ENCODE results near the gene TBC1D22A.
"Not testable (repeated sequence)": the region's sequence is repeated elsewhere in the genome, so short reads cannot be mapped to it uniquely, and the experiment has no call there.

TBC1D22A gene, protein sequence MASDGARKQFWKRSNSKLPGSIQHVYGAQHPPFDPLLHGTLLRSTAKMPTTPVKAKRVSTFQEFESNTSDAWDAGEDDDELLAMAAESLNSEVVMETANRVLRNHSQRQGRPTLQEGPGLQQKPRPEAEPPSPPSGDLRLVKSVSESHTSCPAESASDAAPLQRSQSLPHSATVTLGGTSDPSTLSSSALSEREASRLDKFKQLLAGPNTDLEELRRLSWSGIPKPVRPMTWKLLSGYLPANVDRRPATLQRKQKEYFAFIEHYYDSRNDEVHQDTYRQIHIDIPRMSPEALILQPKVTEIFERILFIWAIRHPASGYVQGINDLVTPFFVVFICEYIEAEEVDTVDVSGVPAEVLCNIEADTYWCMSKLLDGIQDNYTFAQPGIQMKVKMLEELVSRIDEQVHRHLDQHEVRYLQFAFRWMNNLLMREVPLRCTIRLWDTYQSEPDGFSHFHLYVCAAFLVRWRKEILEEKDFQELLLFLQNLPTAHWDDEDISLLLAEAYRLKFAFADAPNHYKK

DNA sequence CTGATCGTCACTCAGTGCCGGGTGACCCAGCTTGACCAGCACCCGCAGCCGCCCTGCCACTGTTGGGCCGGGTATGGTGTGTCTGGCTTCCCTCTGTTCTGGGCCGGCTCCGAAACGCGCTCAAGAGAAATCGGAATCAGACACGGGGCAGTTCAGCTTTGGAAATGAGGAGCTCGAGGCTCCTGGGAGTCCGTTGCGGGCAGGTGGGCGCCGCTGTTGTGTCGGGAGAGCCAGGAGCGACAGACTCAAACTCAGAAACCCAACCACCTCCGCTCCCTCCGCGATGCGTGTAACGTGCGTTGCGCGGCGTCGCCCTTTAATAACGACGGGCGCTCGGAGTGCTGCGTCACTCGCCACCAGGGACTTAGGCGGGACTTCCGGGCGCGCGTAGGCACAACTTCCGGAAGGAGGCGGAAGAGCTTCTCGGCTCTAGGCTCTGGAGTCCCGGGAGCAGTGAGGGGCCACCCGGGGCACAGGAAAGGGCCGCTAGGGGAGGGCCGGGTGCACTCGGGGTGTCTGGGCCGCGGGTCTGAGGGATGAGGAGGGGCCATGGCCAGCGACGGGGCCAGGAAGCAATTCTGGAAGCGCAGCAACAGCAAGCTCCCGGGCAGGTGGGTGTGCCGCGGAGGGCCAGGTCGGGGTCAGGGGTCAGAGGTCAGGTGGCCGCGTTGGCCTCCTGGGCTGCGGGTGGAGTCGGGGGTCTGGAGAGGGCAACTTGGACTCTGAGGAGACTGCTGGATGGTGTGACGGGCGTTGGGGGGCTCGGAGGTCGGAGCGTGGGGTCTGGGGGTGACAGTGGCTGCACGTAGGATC is at the start of gene TBC1D22A:
Gene TBC1D22A (plus strand): TSS at position 413 of the 813 bp plus-strand sequence. CDS start 137 bp downstream, at position 550.
- DNase-seq (ENCODE audit: low read depth in 2 of 2), result peak; percentile 90 to 92

DNA sequence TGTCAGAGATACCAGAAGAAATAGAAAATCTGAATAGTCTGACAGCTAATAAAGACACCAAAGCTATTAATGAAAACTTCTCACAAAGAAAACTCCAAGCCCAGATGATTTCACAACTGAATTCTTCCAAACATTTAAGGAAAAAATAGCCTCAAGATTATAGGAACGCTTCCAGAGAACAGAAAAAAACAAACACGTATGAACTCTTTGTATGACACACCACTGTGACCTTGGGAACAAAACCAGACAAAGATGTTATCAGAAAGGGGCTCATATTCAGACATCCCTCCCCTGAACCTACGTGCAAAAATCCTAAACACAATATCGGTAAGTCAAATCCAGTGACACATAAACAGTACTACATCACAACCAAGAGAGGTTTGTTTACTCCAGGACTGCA is 47.9 kb upstream of the TBC1D22A start:
- DNase-seq (ENCODE audit: low read depth in 2 of 2), result no peak

DNA sequence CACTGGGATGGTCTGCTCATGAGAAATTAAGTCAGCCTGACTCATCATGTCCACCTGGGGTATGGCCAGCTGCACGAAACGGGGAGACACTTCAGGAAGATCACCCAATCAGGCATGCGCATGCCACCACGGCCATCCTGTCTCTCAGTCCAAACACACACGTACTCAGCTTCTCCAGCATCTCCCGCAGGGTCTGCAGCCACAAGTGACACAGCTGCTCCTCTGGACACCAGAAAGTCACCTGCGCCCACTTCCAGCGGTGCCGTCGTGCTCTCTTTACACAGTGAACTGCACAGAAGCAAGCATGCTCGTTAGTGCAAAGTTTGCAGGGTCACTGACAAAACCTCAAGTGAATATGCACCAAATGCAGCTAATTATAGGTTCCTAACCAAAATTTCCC is 42.5 kb upstream of the TBC1D22A start:
- DNase-seq (ENCODE audit: low read depth in 2 of 2), result no peak

DNA sequence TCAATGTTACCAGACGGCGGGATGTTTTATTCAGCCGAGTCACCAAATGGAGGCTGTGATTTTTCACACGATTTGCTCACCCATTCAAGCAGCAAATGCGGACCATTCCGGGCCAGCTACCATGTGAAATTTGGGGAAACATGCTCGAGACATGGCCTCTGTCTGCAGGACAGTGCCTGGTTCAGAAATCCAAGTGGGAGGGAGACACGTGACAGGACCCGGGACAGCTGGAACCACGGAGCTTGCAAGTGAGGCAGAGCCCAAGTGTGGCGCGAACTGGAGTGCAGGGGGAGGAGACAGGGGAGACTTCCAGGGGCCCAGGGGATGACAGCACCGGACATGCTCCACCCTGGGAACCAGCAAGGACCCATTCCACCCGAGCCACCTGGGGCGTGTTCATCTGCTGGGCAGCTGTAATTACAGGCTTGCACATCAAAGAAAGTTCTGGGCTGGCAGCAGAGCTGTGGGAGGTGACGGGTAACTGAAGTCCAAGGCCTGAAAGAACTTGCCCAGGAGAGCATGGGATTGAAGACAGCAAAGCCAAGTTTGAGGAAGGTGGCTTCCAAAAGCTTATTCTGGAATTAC is 40.9 kb upstream of the TBC1D22A start:
- DNase-seq (ENCODE audit: low read depth in 2 of 2), result no peak

DNA sequence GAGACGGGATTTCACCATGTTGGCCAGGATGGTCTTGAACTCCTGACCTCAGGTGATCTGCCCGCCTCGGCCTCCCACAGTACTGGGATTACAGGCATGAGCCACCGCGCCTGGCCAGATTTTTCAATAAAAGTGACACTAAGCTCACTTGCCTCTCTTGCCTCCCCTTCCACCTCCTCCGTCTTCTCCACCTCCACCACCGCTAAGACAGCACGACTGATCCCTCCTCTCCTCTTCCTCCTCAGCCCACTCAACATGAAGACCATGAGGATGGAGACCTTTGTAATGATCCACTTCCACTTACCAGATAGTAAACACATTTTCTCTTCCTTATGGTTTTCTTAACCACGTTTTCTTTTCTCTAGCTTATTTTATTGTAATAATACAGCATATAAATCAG is 38.6 kb upstream of the TBC1D22A start:
- no peak for DNase-seq (ENCODE audit: low read depth in 2 of 2)

DNA sequence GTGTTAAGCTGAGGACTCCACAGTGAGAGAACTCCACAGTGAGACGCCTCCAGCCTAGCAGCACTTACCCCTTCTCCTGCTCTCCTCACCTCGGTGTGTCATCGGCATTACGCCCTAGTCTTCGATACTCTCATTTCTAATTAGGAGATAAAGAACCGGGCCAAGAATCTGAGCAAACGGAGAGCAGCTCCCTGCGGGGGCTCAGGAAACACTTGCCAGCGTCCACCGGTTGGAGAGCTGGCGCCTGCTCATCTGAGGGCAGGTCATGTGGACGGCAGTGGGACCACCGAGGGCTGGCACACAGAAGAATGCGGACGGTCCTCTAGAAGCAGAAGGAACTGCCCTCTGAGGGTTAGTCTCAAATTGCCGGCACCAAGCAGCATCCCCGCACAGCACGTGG is 37.4 kb upstream of the TBC1D22A start:
- DNase-seq (ENCODE audit: low read depth in 2 of 2), result no peak

DNA sequence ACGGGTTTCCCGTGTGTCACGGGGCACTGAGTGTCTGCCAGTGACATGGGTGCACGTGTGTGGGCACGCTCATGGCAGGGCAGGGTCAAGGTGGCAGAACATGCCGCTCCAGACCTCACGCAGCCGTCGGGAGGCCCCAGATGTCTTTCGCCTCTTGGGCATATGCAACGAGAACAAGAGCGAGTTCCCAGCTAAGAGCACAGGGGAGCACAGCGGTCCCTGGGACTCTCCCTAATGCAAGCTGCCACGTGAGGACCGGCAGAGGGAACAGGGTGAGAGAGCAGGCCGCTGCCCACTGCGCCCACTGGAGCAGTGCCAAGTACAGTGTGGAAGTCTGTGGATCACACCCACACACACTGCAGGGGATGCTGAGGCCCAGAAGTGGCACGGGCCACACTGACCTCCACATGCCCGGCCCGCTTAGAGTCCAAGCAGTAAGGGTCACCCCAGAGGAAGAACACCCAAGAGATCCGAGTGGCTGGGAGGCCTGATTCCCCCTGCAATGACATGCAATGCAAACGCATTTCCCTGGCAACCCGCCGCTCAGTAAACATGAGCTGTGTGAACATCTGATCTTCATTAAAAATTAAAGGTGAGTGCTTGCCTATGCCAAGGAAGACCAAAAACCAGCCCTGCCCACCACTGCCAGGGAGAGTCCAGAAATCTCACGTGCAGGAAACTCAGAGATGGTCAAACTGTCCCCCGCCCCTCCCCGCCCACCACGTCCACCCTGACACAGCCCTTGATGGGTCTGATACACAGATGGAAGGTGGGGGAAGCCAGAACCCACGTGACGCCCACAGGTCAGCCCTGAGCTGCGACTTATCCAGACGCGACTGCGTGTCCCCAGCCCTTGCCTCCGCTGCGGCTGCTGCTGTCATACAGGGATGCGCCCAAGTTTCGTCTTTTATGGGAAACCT is 36.1 kb upstream of the TBC1D22A start:
- no peak for DNase-seq (ENCODE audit: low read depth in 2 of 2)

DNA sequence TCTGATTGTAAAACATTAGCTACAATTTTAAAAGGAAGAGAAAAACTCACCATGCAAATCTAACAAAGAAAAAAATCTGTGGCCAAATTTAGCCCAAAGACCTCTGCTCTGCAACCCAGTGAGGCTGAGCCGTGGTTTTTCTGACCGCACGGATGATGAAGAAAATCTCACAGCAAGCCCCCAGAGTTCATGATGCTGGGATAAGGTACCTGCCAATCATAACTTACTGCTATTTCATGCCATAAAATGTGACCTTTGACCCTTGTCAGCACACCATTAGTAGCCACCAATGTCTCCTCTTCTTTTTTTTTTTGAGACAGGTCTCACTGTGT is 35.5 kb upstream of the TBC1D22A start:
- DNase-seq (ENCODE audit: low read depth in 2 of 2), result no peak

DNA sequence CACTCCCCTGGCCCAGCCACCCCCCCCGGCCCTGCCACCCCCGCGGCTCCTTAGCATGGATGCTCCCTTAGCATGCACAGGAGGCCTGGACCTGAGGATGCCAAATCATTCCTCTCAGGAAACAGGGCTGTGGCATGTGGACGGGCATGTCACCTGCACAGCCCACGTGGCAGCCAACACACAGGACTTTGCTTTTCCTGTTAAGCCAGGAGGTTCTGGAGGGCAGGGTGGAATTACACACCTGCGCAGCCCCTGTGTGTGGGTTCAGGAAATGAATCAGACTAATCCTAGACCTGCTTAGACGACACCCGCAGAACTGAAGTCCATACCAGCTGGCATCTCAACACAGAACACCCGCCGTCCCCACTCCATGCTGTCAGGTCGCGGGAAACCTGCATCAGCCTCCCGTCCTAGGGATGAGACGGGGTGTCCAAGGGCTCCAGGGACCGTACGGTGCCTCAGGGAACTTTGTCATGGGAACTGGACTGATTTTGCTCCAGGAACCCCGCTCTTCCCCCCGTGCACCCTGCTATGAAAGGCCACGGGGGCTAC is 34.6 kb upstream of the TBC1D22A start:
- DNase-seq (ENCODE audit: low read depth in 2 of 2), result no peak

DNA sequence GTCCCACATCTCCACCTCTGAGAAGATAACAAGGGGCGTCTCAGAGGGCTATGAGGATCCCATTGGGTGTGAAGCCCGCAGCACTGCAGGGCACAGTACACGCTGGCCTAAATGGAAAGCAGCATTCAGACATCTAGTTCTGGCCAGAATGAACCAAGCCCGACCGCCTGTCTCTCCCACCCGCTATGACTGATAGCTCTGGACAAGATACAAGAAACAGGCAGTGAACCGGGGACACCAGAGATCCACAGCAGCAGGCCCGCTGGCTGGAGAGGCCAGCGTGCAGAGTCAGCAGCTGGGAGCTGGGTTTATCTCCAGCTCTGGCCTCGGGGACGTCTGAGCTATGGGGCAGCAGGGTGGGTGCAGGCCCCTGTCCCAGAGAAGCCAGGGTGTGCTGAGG is 34.0 kb upstream of the TBC1D22A start:
- DNase-seq (ENCODE audit: low read depth in 2 of 2), result no peak

DNA sequence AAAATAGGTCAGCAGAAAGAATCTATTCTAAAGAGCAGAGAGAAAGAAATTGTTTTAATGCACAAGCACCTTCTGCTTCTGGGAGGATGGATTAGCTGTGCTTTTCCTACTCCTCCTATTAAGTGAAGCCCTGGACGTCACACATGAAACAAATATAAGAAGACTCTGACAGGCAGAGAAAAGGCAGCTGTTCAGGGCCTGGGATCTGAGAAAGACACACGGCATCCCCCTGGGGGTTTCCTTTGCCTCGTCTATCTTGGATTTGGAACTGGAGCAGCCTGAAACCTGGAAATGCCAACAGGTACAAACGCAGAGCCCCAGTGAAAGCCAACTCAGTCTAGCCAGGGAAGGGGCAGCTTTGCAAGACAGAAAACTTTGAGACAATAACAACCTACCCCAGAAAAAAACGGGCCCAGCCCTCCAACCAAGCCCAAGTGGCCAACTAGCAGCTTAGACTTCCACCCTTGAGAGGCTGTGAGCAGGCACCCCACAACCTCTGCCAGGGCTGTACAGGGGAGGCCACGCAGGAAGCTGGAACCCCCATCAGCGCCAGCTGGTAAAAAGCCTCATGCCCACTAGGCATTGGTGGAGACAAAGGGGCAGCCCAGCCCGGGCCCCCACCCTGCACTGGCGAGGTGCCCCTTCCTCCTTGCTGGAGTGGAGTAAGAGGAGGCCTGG is 31.7 kb upstream of the TBC1D22A start:
- DNase-seq (ENCODE audit: low read depth in 2 of 2), result no peak

DNA sequence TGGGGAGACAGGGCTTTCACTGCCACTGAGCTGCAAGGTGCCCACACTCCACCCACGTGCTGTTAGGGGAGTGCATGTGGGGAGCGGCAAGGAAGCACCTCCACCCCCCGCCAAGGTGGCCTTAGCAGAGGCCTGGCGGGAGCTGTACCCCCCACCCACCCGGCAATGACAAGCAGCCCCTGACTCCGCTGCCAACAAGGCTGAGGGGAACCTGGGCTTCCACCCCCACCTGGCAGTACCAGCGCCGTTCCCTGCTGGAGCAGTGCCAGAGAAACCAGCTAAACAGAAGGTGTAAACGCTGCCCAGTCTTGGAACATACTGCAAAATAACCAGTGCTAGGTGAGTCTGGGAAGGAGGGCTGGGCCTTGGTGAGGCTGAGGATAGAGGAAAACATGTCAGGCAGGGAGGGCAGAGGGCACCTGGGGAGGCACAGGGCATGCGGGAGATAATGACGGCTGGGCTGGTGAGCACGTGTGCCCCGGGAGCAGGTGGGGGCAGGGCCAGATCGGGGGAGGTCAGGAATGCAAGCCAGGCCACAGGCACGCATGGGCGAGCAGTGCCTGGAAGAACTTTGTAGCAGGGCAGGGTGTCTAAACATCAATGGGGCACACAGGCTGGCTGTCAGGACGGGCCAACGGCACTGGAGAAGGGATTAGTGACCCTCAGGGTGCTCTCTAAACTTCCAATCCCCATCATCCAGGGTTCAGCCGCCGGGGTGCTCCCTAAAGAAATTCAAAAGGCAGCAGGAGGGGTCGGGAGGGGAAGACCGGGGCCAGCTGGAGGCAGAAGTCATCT is 31.0 kb upstream of the TBC1D22A start:
- no peak for DNase-seq (ENCODE audit: low read depth in 2 of 2)

DNA sequence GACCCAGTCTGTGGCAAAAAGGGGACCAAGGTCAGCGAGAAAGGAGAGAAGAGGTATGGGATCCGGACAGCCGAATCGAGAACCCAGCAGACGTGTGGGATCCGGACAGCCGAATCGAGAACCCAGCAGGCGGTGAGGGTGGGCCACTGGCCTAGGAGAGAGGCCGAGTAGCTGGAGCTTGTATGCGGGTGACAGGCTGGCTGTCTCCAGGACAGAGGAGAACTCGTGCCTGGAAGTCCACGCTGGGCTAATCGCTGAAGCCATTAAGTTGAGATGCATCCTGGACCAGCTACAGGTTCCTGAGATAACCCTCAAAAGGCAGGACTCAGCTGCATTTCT is 30.4 kb upstream of the TBC1D22A start:
- DNase-seq (ENCODE audit: low read depth in 2 of 2), result no peak

DNA sequence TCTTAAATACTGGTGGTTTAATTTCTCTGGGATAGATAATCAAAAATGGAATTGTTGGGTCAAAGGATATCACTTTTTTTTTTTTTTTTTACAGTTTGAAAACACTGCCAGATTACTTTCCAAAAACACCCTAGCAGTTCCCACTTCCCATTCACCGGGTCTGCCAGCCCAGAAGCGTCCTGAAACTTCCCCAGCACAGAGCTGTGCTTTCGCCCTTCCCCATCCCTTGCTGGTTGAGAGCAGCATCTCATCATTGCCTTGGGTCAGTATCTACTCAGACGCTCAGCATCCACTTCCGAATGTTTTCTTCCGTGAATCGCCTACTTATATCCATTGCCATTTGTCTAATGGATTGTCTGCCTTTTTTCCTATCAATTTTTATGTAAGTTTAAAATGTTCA is 29.9 kb upstream of the TBC1D22A start:
- DNase-seq (ENCODE audit: low read depth in 2 of 2), result no peak

DNA sequence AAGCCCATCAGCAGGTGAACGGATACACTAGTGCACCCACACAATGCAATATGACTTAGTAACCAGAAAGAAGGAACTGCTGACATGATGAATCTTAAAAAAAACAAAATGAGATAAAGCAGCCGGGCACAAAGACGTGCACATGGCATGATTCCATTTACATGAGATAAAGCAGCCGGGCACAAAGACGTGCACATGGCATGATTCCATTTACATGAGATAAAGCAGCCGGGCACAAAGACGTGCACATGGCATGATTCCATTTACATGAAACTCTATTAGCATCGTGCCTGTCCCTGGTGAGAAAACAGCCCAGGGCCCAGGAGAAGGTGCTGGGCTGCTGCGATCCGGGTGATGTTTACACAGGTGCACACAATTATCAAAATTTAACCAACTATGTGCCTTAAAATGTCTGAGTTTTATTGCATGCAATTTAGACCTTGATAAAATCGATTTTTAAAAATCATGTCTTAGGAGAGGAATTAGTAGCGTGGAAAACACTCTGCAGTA is 28.2 kb upstream of the TBC1D22A start:
- DNase-seq (ENCODE audit: low read depth in 2 of 2), result not testable (repeated sequence)

DNA sequence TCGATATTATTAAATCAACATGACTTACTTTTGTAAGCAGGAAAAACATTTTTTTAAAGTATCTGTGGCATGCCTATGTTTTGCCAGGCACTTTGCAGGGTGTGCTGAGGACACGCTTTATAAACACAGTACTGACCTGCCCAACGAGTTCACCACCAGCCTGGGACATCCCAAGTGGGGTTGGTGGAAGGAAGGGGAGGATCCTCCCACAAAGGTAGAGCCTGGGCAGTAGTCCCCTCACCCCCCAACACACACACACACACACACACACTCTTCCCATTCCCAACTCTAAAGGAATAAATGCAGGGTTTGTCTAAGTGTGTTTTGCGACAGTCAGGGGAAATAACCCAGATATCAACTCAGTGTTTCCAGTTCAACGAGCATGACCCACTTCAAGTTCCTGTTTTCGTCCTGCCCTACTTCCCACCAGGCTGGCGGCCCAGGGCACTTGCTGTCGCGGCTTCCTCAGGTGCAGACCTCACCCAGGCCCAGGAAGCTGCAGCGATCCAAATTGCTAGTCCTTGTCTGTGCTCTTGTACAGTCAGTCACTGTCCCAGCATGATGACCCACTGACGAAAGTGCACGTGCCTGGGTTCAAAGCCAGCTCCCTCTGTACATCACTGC is 27.5 kb upstream of the TBC1D22A start:
- DNase-seq (ENCODE audit: low read depth in 2 of 2), result peak in 1 of 2 donors; percentile 33

DNA sequence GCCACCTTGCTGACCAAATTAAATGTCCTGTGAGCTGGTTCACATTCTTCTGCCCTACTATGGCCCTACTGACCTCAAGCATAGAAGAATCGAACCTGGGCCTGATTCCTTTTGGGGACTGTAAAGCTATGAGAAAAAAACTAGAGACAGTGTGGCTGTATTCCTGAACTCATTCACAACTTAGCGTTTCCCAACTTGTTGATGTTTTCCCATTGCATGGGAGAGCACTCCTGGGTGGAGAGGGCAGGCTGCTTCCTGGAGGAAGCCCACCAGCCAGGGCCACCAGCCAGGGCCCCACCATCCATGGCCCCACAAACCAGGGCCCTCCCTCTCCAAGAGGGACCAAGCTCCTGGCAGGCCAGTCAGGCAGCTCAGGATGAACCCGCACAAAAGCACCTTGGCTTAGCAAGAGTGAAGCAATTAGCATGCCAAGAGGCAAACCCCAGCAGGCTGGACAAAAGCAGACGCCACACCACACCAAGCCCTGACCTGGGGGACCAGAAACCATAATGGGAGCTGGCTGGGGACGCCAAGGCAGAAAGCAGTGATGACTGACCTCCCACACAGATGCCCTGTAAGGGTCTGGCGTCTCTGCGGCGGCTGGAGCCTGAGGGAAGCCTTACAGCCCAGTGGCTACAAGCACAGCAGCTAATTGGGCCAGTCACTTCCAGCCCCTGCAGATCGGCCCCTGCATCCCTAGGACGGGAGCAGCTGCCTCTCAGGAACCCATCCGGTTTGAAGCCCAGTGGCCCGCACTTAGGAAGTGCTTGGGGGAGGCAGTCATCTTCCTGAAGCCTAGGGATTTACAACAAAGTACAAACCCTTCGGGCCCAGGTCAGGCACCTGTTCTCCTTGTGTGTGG is 26.5 kb upstream of the TBC1D22A start:
- DNase-seq (ENCODE audit: low read depth in 2 of 2), result no peak

DNA sequence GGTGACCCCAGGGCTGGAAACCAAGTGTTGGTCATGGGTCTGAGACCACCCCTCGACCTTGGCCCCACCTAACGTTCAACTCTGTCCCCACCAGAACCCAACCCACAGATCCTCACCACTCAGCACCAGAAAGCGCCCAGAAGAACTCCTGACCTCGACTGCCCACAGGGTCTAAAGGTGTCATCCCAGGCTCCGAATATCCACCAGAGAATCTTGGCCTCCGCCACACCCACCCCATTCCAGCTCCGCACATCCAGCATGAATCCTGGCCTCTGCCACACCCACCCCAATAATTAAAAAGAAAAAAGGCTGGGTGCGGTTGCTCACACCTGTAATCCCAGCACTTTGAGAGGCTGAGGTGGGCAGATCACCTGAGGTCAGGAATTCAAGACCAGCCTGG is 25.7 kb upstream of the TBC1D22A start:
- no peak for DNase-seq (ENCODE audit: low read depth in 2 of 2)

Measured in stimulated activated CD8-positive, alpha-beta memory T cell treated with anti-CD3 and anti-CD28 coated beads, Interleukin-15, amount 100 ng/mL, for 48 hours (primary cell).